Stimulated activated CD8-positive, alpha-beta memory T cell treated with anti-CD3 and anti-CD28 coated beads, Interleukin-4, amount 100 ng/mL, for 48 hours (primary cell): ENCODE data around the gene SSX2B.
"Not testable (repeated sequence)": the region's sequence is repeated elsewhere in the genome, so short reads cannot be mapped to it uniquely, and the experiment has no call there.

Source experiments
- DNase-seq: peaks from one replicate; pipeline ENCODE4 v3.0.0-alpha.2; 2020

SSX2B gene, protein sequence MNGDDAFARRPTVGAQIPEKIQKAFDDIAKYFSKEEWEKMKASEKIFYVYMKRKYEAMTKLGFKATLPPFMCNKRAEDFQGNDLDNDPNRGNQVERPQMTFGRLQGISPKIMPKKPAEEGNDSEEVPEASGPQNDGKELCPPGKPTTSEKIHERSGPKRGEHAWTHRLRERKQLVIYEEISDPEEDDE

DNA sequence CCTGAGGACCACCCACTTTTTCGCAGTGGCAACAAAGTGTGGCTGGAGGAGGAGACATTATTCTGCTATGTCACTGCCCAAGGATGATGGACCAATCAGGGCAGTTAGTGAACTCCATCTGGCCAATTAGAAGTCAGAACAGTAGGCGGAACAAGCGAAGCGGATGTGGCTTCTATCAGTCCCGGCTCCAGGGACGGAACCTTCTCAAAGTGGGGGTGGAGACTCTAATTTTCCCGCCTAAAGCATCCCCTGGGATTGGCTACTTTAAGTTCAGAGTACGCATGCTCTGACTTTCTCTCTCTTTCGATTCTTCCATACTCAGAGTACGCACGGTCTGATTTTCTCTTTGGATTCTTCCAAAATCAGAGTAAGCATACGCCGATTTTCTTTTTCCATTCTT is at the start of gene SSX2B:
Gene SSX2B, plus strand, starts transcription at position 301 of the 400 bp plus-strand sequence. CDS start 1,429 bp downstream, outside the sequence.
- DNase-seq = not testable (repeated sequence)

DNA sequence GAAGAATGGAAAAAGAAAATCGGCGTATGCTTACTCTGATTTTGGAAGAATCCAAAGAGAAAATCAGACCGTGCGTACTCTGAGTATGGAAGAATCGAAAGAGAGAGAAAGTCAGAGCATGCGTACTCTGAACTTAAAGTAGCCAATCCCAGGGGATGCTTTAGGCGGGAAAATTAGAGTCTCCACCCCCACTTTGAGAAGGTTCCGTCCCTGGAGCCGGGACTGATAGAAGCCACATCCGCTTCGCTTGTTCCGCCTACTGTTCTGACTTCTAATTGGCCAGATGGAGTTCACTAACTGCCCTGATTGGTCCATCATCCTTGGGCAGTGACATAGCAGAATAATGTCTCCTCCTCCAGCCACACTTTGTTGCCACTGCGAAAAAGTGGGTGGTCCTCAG is 44.0 kb upstream of the SSX2B start, which contains the start of gene SSX2:
Gene SSX2, minus strand, starts transcription at position 101 of the 400 bp plus-strand sequence. CDS start 1,429 bp downstream, outside the sequence.
- not testable (repeated sequence) for DNase-seq

DNA sequence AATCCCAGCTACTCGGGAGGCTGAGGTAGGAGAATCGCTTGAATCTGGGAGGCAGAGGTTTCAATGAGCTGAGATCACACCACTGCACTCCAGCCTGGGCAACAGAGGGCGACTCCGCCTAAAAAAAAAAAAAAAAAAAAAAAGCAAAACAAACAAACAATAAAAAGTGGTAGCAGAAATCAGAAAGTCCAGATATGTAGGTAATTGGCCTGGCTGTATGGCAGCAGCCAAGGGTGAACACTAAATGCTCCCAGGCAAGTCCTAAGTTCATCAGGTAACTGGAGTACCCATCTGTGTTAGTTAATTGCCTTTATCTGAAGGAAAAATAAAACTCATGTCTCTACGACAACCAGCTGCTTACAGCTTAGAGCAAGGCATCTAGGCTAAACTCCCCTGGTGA is 14.9 kb downstream of the SSX2B start:
- not testable (repeated sequence) for DNase-seq

DNA sequence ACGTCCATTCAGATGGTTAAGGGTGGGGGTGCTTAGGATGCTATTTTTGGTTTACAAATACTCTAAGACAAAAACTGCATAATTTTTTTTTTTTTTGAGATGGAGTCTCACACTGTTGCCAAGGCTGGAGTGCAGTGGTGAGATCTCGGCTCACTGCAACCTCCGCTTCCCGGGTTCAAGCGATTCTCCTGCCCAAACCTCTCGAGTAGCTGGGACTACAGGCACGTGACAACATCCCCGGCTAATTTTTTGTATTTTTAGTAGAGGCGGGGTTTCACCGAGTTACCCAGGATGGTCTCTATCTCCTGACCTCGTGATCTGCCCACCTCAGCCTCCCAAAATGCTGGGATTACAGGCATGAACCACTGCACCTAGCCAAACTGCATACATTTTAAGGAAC is 22.5 kb downstream of the SSX2B start:
- DNase-seq = not testable (repeated sequence)

DNA sequence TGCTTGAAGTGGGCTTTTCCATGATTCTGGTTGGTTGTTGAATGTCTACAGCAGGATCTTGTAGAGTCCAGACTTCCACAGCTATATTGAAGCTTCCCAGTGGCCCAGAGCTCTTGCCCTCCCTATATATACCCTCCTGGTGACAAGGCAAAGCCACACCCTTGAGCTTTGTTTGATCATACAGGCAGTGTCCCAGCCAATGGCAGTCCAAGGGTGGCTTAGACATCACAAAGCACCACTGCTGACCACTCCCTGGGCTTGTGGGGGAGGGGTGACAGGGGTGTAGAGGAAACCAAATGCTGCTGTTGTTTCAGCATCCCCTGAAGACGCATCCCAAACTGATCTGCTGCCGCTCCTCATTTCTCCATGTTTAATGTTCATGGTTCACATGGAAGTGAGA is 46.3 kb downstream of the SSX2B start, which contains the start of gene SPANXN5:
Gene SPANXN5, minus strand, starts transcription at position 101 of the 400 bp plus-strand sequence. Its CDS starts 79 bp downstream, at position 22.
- DNase-seq = not testable (repeated sequence)

- DNase-seq = not testable (repeated sequence)
Measured at GRCh38 chrX:52804876-52805275, 53.8 kb downstream of the SSX2B start.
